H9 (cell line): ENCODE data around the gene SLC6A3. TPM values are rescaled to one million over a fixed set of nuclear protein-coding genes. Genes with fewer than 3 reads are reported as not detected.

ENCODE experiments used
- DNase-seq: peaks from one replicate; pipeline ENCODE4 v3.0.0-alpha.2; 2017
- H2AFZ ChIP-seq: one replicate; pipeline ENCODE4 v1.6.1; 2013; ENCODE audit warnings: mild to moderate bottlenecking, low read length, control low read depth, moderate library complexity
- H2AK5ac ChIP-seq: 2 replicates; pipeline ENCODE4 v1.6.1; 2013; ENCODE audit warnings: low read length, control low read depth, mixed read lengths; ENCODE audit not compliant: insufficient read length
- H2BK120ac ChIP-seq: one replicate; pipeline ENCODE4 v1.6.1; 2013; ENCODE audit warnings: low read depth, mild to moderate bottlenecking, low read length, control low read depth, inconsistent platforms; ENCODE audit not compliant: poor library complexity, severe bottlenecking
- H2BK12ac ChIP-seq: 2 replicates; pipeline ENCODE4 v1.6.1; 2013; ENCODE audit warnings: low read length, control low read depth, mixed read lengths, low read depth; ENCODE audit not compliant: insufficient read length
- H2BK15ac ChIP-seq: 2 replicates; pipeline ENCODE4 v1.6.1; 2013; ENCODE audit warnings: low read depth, low read length, control low read depth
- H2BK20ac ChIP-seq: one replicate; pipeline ENCODE4 v1.6.1; 2013; ENCODE audit warnings: low read depth, mild to moderate bottlenecking, low read length, control low read depth, inconsistent platforms; ENCODE audit not compliant: poor library complexity, severe bottlenecking
- H2BK5ac ChIP-seq: 2 replicates; pipeline ENCODE4 v1.6.1; 2013; ENCODE audit warnings: low read length, control low read depth, mixed read lengths; ENCODE audit not compliant: insufficient read length
- H3K14ac ChIP-seq: 2 replicates; pipeline ENCODE4 v1.6.1; 2013; ENCODE audit warnings: low read length, control low read depth; ENCODE audit not compliant: insufficient read depth
- H3K18ac ChIP-seq: 2 replicates; pipeline ENCODE4 v1.6.1; 2013; ENCODE audit warnings: low read depth, mild to moderate bottlenecking, mixed read lengths, low read length, control low read depth; ENCODE audit not compliant: insufficient read length
- H3K23ac ChIP-seq: 2 replicates; pipeline ENCODE4 v1.6.1; 2013; ENCODE audit warnings: low read length, control low read depth, mixed read lengths, low read depth; ENCODE audit not compliant: insufficient read length
- H3K23me2 ChIP-seq: 2 replicates; pipeline ENCODE4 v1.6.1; 2013; ENCODE audit warnings: low read depth, mild to moderate bottlenecking, mixed read lengths, low read length, control low read depth; ENCODE audit not compliant: insufficient read length, poor library complexity, severe bottlenecking
- H3K27ac ChIP-seq: 2 replicates; pipeline ENCODE4 v1.5.1; 2013; ENCODE audit warnings: low read length, control low read depth, mixed read lengths, low read depth; ENCODE audit not compliant: insufficient read length
- H3K27me3 ChIP-seq: 2 replicates; pipeline ENCODE4 v1.6.1; 2013; ENCODE audit warnings: low read length, control low read depth, inconsistent platforms; ENCODE audit not compliant: insufficient read depth
- H3K4ac ChIP-seq: 2 replicates; pipeline ENCODE4 v1.6.1; 2013; ENCODE audit warnings: low read depth, mild to moderate bottlenecking, control low read depth, inconsistent platforms, low read length, moderate library complexity
- H3K4me1 ChIP-seq: 2 replicates; pipeline ENCODE4 v1.6.1; 2013; ENCODE audit warnings: low read length, control low read depth, inconsistent platforms; ENCODE audit not compliant: insufficient read depth
- H3K4me2 ChIP-seq: 2 replicates; pipeline ENCODE4 v1.6.1; 2013; ENCODE audit warnings: low read length, control low read depth, mixed read lengths; ENCODE audit not compliant: insufficient read length, insufficient read depth
- H3K56ac ChIP-seq: 2 replicates; pipeline ENCODE4 v1.6.1; 2013; ENCODE audit warnings: low read depth, mild to moderate bottlenecking, mixed read lengths, low read length, control low read depth; ENCODE audit not compliant: insufficient read length
- H3K79me1 ChIP-seq: 2 replicates; pipeline ENCODE4 v1.6.1; 2013; ENCODE audit warnings: low read depth, mild to moderate bottlenecking, moderate library complexity, low read length, control low read depth, inconsistent platforms; ENCODE audit not compliant: insufficient read depth, poor library complexity, severe bottlenecking
- H3K79me2 ChIP-seq: 2 replicates; pipeline ENCODE4 v1.6.1; 2013; ENCODE audit warnings: low read length, control low read depth, inconsistent platforms; ENCODE audit not compliant: insufficient read depth
- H3K9ac ChIP-seq: 2 replicates; pipeline ENCODE4 v1.6.1; 2013; ENCODE audit warnings: low read length, control low read depth, mixed read lengths; ENCODE audit not compliant: insufficient read length; ENCODE audit errors: extremely low read depth
- H3K9me3 ChIP-seq: one replicate; pipeline ENCODE4 v1.6.1; 2013; ENCODE audit warnings: low read depth, low read length, inconsistent platforms; ENCODE audit not compliant: control insufficient read depth
- H3T11ph ChIP-seq: one replicate; pipeline ENCODE4 v1.6.1; 2013; ENCODE audit warnings: mild to moderate bottlenecking, low read length, control low read depth, inconsistent platforms
- H4K20me1 ChIP-seq: one replicate; pipeline ENCODE4 v1.6.1; 2013; ENCODE audit not compliant: control insufficient read depth, insufficient read length, insufficient read depth
- H4K5ac ChIP-seq: 2 replicates; pipeline ENCODE4 v1.6.1; 2013; ENCODE audit warnings: low read depth, mild to moderate bottlenecking, mixed read lengths, low read length, control low read depth; ENCODE audit not compliant: insufficient read length
- H4K8ac ChIP-seq: replicated peaks from 2 replicates; pipeline ENCODE4 v1.6.1; 2013; ENCODE audit warnings: low read length, control low read depth, mixed read lengths, low read depth; ENCODE audit not compliant: insufficient read length
- H4K91ac ChIP-seq: 2 replicates; pipeline ENCODE4 v1.6.1; 2013; ENCODE audit warnings: low read depth, mild to moderate bottlenecking, moderate library complexity, mixed read lengths, low read length, control low read depth; ENCODE audit not compliant: insufficient read length
- H3K27ac Mint-ChIP-seq, 3 experiments: 2 replicates in 2 of 3; 3 replicates in 1 of 3; pipeline ENCODE4 v1.8.0; 2020 to 2021; ENCODE audit warnings: mixed read lengths in 3 of 3, mild to moderate bottlenecking in 1 of 3, moderate library complexity in 1 of 3
- H3K27me3 Mint-ChIP-seq: 2 replicates; pipeline ENCODE4 v1.8.0; 2021; ENCODE audit warnings: low read depth, mild to moderate bottlenecking, moderate library complexity, mixed read lengths
- H3K36me3 Mint-ChIP-seq, 3 experiments: 2 replicates in 2 of 3; 3 replicates in 1 of 3; pipeline ENCODE4 v1.8.0; 2020 to 2021; ENCODE audit warnings: low read depth in 3 of 3, mixed read lengths in 3 of 3; ENCODE audit not compliant: insufficient read depth in 1 of 3
- H3K4me1 Mint-ChIP-seq, 2 experiments: 2 replicates each; pipeline ENCODE4 v1.8.0; 2020; ENCODE audit warnings: mixed read lengths in 2 of 2
- H3K4me3 Mint-ChIP-seq, 2 experiments: 2 replicates in 1 of 2; 3 replicates in 1 of 2; pipeline ENCODE4 v1.8.0; 2020 to 2021; ENCODE audit warnings: mild to moderate bottlenecking in 2 of 2, mixed read lengths in 2 of 2, moderate library complexity in 1 of 2
- H3K9me3 Mint-ChIP-seq, 2 experiments: 2 replicates in 1 of 2; 3 replicates in 1 of 2; pipeline ENCODE4 v1.8.0; 2020; ENCODE audit warnings: mild to moderate bottlenecking in 2 of 2, mixed read lengths in 2 of 2, moderate library complexity in 1 of 2
- WGBS: extraction: QIAGEN DNeasy Blood & Tissue Kit; methylation state at CpG from one replicate; pipeline ENCODE4 v1.1.7; 2013; ENCODE audit warnings: missing lambda C conversion rate, low lambda C conversion rate, mixed read lengths; ENCODE audit not compliant: insufficient read length; ENCODE audit errors: extremely low coverage; 5-methylcytosine and 5-hydroxymethylcytosine counted together
- total RNA-seq: library from RNA; stranded (reverse); gene quantifications from 2 replicates; pipeline ENCODE4 v1.2.1, GENCODE V29; 2021
- TF ChIP-seq, protein P1 (sequence below): fragments of 200-600 bp; sonication (generic); conservative IDR thresholded peaks from 3 replicates; pipeline ENCODE4 v1.8.0; 2021; ENCODE audit warnings: antibody characterized with exemption, mild to moderate bottlenecking

The SLC6A3 gene
- total RNA-seq, 1 experiment from 2014 or later: 0.61 TPM

- no peak for DNase-seq
- Mint-ChIP-seq H3K36me3 (no peaks in the 10 kb centered on the region; a peak in 1 of 7 replicates), H3K4me1 (peaks cover 10 to 14% of the 10 kb centered on the region in 2 experiments), H3K9me3 (no peaks in the 10 kb centered on the region), H3K27me3 (peaks cover 31% of the 10 kb centered on the region), H3K4me3 (no peak overlapping the region), H3K27ac (no peak overlapping the region)
- no peaks in the 10 kb centered on the region for H3K23me2 ChIP-seq
- no peak overlapping the region for H2BK12ac ChIP-seq
- H2AK5ac ChIP-seq: no peak overlapping the region
- H4K20me1 ChIP-seq: no peaks in the 10 kb centered on the region
- no peak overlapping the region; the same call in 1 of the 2 replicates for H3K14ac ChIP-seq
- H3K79me1 ChIP-seq: no peaks in the 10 kb centered on the region
- WGBS: no CpG with 5 or more reads among the region's 17 CpGs
- no peak overlapping the region for H2BK20ac ChIP-seq
- H4K91ac ChIP-seq: no peak overlapping the region
- H2BK120ac ChIP-seq: no peak overlapping the region
- no peak overlapping the region for H3K4ac ChIP-seq
- H4K5ac ChIP-seq: no peak overlapping the region
- no peak overlapping the region for H2BK15ac ChIP-seq
- H4K8ac ChIP-seq: no peak overlapping the region
- no peak overlapping the region for H2BK5ac ChIP-seq
- no peak overlapping the region for H2AFZ ChIP-seq
- no peaks in the 10 kb centered on the region for H3K79me2 ChIP-seq
- H3K27ac ChIP-seq: no peak overlapping the region
- no peaks in the 10 kb centered on the region for H3K27me3 ChIP-seq
- no peak overlapping the region for H3K4me2 ChIP-seq
- no peak overlapping the region for H3T11ph ChIP-seq
- no peak overlapping the region for H3K9ac ChIP-seq
- TF ChIP-seq, protein P1, sequence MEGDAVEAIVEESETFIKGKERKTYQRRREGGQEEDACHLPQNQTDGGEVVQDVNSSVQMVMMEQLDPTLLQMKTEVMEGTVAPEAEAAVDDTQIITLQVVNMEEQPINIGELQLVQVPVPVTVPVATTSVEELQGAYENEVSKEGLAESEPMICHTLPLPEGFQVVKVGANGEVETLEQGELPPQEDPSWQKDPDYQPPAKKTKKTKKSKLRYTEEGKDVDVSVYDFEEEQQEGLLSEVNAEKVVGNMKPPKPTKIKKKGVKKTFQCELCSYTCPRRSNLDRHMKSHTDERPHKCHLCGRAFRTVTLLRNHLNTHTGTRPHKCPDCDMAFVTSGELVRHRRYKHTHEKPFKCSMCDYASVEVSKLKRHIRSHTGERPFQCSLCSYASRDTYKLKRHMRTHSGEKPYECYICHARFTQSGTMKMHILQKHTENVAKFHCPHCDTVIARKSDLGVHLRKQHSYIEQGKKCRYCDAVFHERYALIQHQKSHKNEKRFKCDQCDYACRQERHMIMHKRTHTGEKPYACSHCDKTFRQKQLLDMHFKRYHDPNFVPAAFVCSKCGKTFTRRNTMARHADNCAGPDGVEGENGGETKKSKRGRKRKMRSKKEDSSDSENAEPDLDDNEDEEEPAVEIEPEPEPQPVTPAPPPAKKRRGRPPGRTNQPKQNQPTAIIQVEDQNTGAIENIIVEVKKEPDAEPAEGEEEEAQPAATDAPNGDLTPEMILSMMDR: no peak
- no peak overlapping the region for H3K18ac ChIP-seq
- H3K4me1 ChIP-seq: no peaks in the 10 kb centered on the region
- H3K23ac ChIP-seq: no peak overlapping the region
- no peak overlapping the region for H3K56ac ChIP-seq
- H3K9me3 ChIP-seq: no peaks in the 10 kb centered on the region
Measured at GRCh38 chr5:1400211-1400855, 44.9 kb downstream of the SLC6A3 start.
